Liver (tissue), 3 donors: ENCODE results near the gene IGFL1.
"Not testable (repeated sequence)": the region's sequence is repeated elsewhere in the genome, so short reads cannot be mapped to it uniquely, and the experiment has no call there.

Experiments
- ATF3 ChIP-seq: IDR thresholded peaks from 2 replicates; pipeline ENCODE4 v1.6.1; 2016; ENCODE audit warnings: antibody characterized with exemption
- FOXA1 ChIP-seq: IDR thresholded peaks from 2 replicates; pipeline ENCODE4 v1.6.1; 2016; ENCODE audit warnings: antibody characterized with exemption
- GABPA ChIP-seq, 2 donors: IDR thresholded peaks in 1 of 2; conservative IDR thresholded peaks in 1 of 2; 2 replicates each; pipeline ENCODE4 v1.6.1; 2016; ENCODE audit warnings: antibody characterized with exemption in 2 of 2, mild to moderate bottlenecking in 1 of 2, moderate library complexity in 1 of 2
- HNF4A ChIP-seq, 2 donors: conservative IDR thresholded peaks; 2 replicates each; pipeline ENCODE4 v1.6.1; 2016; ENCODE audit warnings: antibody characterized with exemption in 2 of 2, mild to moderate bottlenecking in 2 of 2
- MAX ChIP-seq: IDR thresholded peaks from 2 replicates; pipeline ENCODE4 v1.6.1; 2016; ENCODE audit warnings: antibody characterized with exemption
- NR2F2 ChIP-seq: IDR thresholded peaks from 2 replicates; pipeline ENCODE4 v1.6.1; 2016; ENCODE audit warnings: antibody characterized with exemption
- RAD21 ChIP-seq, 2 donors: IDR thresholded peaks; 2 replicates each; pipeline ENCODE4 v1.6.1; 2016; ENCODE audit warnings: antibody characterized with exemption in 2 of 2, mild to moderate bottlenecking in 2 of 2
- REST ChIP-seq: IDR thresholded peaks from 2 replicates; pipeline ENCODE4 v1.6.1; 2016; ENCODE audit warnings: antibody characterized with exemption, mild to moderate bottlenecking
- SP1 ChIP-seq: IDR thresholded peaks from 2 replicates; pipeline ENCODE4 v1.6.1; 2018; ENCODE audit warnings: antibody characterized with exemption, mild to moderate bottlenecking
- TAF1 ChIP-seq: conservative IDR thresholded peaks from 2 replicates; pipeline ENCODE4 v1.6.1; 2016; ENCODE audit warnings: antibody characterized with exemption, mild to moderate bottlenecking
- YY1 ChIP-seq: IDR thresholded peaks from 2 replicates; pipeline ENCODE4 v1.6.1; 2016; ENCODE audit warnings: antibody characterized with exemption, mild to moderate bottlenecking
- ZBTB33 ChIP-seq: IDR thresholded peaks from 2 replicates; pipeline ENCODE4 v1.6.1; 2016; ENCODE audit warnings: antibody characterized with exemption
- TF ChIP-seq, protein P1 (sequence below): fragments of 150-350 bp; IDR thresholded peaks from 2 replicates; pipeline ENCODE4 v1.5.1; 2017; ENCODE audit warnings: improper control_type of control experiment, low read depth, low read length; ENCODE audit not compliant: missing input control
- donor health status: healthy.
- donor health status: healthy.

- TF ChIP-seq, protein P1, sequence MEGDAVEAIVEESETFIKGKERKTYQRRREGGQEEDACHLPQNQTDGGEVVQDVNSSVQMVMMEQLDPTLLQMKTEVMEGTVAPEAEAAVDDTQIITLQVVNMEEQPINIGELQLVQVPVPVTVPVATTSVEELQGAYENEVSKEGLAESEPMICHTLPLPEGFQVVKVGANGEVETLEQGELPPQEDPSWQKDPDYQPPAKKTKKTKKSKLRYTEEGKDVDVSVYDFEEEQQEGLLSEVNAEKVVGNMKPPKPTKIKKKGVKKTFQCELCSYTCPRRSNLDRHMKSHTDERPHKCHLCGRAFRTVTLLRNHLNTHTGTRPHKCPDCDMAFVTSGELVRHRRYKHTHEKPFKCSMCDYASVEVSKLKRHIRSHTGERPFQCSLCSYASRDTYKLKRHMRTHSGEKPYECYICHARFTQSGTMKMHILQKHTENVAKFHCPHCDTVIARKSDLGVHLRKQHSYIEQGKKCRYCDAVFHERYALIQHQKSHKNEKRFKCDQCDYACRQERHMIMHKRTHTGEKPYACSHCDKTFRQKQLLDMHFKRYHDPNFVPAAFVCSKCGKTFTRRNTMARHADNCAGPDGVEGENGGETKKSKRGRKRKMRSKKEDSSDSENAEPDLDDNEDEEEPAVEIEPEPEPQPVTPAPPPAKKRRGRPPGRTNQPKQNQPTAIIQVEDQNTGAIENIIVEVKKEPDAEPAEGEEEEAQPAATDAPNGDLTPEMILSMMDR: not testable (repeated sequence)
- TF ChIP-seq HNF4A (conservative IDR thresholded peaks at IDR 0.05); GABPA (IDR thresholded peaks at IDR 0.05 in 1 of 2, conservative IDR thresholded peaks at IDR 0.05 in 1 of 2); NR2F2; RAD21 (IDR thresholded peaks at IDR 0.05); MAX; FOXA1; ZBTB33; REST; YY1; TAF1; SP1; ATF3: not testable (repeated sequence)
Observed at GRCh38 chr19:46207858-46208257, 21.7 kb upstream of the IGFL1 start.
